HEK293T (cell line): ENCODE results near the gene RRAS2.

ENCODE experiments used
- CTCF ChIA-PET: fragments of 350-600 bp; formaldehyde crosslinking; extraction: SDS; loops from one replicate; lab custom pipeline; 2021; ENCODE audit warnings: antibody characterized with exemption, inconsistent platforms; lab: Yijun Ruan, JAX
- POLR2A ChIA-PET: fragments of 350-600 bp; formaldehyde crosslinking; extraction: SDS; loops from one replicate; lab custom pipeline; 2020; ENCODE audit warnings: antibody characterized with exemption, inconsistent platforms; lab: Yijun Ruan, JAX
- DNase-seq: peaks from one replicate; pipeline ENCODE4 v3.0.0; 2012; ENCODE audit warnings: mixed read lengths; ENCODE audit errors: extremely low spot score
- ARNT ChIP-seq: fragments of 450-650 bp; IDR thresholded peaks from 2 replicates; pipeline ENCODE4 v1.6.1; 2017; ENCODE audit warnings: mild to moderate bottlenecking
- BHLHE40 ChIP-seq: fragments of 450-650 bp; IDR thresholded peaks from 2 replicates; pipeline ENCODE4 v1.6.1; 2016; ENCODE audit warnings: mild to moderate bottlenecking, moderate library complexity, borderline replicate concordance
- CTBP1 ChIP-seq: fragments of 450-650 bp; IDR thresholded peaks from 2 replicates; pipeline ENCODE4 v1.6.1; 2016; ENCODE audit warnings: borderline replicate concordance
- ELF4 ChIP-seq: fragments of 450-650 bp; IDR thresholded peaks from 2 replicates; pipeline ENCODE4 v1.6.1; 2017; ENCODE audit warnings: antibody characterized with exemption
- FOXA1 ChIP-seq: fragments of 450-650 bp; IDR thresholded peaks from 2 replicates; pipeline ENCODE4 v1.6.1; 2016; ENCODE audit warnings: mild to moderate bottlenecking
- FOXK2 ChIP-seq: fragments of 450-650 bp; IDR thresholded peaks from 2 replicates; pipeline ENCODE4 v1.6.1; 2016; ENCODE audit warnings: mild to moderate bottlenecking
- FOXM1 ChIP-seq: fragments of 450-650 bp; IDR thresholded peaks from 2 replicates; pipeline ENCODE4 v1.6.1; 2017; ENCODE audit warnings: mild to moderate bottlenecking, borderline replicate concordance
- HDGF ChIP-seq: fragments of 450-650 bp; IDR thresholded peaks from 2 replicates; pipeline ENCODE4 v1.6.1; 2017; ENCODE audit warnings: antibody characterized with exemption, borderline replicate concordance
- L3MBTL2 ChIP-seq: fragments of 450-650 bp; conservative IDR thresholded peaks from 2 replicates; pipeline ENCODE4 v1.6.1; 2016; ENCODE audit warnings: mild to moderate bottlenecking
- LEF1 ChIP-seq: fragments of 450-650 bp; IDR thresholded peaks from 2 replicates; pipeline ENCODE4 v1.6.1; 2017; ENCODE audit warnings: mild to moderate bottlenecking, borderline replicate concordance
- NFRKB ChIP-seq: fragments of 450-650 bp; IDR thresholded peaks from 2 replicates; pipeline ENCODE4 v1.6.1; 2016; ENCODE audit warnings: mild to moderate bottlenecking, moderate library complexity
- PKNOX1 ChIP-seq: fragments of 450-650 bp; IDR thresholded peaks from 2 replicates; pipeline ENCODE4 v1.6.1; 2016
- SP1 ChIP-seq: fragments of 450-650 bp; IDR thresholded peaks from 2 replicates; pipeline ENCODE4 v1.6.1; 2017
- SUZ12 ChIP-seq: fragments of 450-650 bp; IDR thresholded peaks from 2 replicates; pipeline ENCODE4 v1.6.1; 2016; ENCODE audit warnings: mild to moderate bottlenecking
- TARDBP ChIP-seq: fragments of 450-650 bp; IDR thresholded peaks from 2 replicates; pipeline ENCODE4 v1.6.1; 2016
- ZNF384 ChIP-seq: fragments of 450-650 bp; IDR thresholded peaks from 2 replicates; pipeline ENCODE4 v1.6.1; 2016

The RRAS2 gene

GRCh38 chr11:14275076-14275475 lies 83.9 kb downstream of the RRAS2 start:
- TF ChIP-seq FOXK2 (no peak), FOXM1 (no peak), ELF4 (no peak), BHLHE40 (no peak), NFRKB (no peak), SP1 (no peak), HDGF (no peak), PKNOX1 (no peak), ZNF384 (no peak), TARDBP (no peak), SUZ12 (no peak), ARNT (no peak), FOXA1 (no peak), L3MBTL2 (no peak), CTBP1 (no peak)
- DNase-seq, result no peak
- ChIA-PET POLR2A (no interaction called here), CTCF (interaction anchor here (0.7 kb wide), 1 partner anchor 25 kb away, joined by 3 read pairs; no protein-coding TSS in a partner anchor)

GRCh38 chr11:14273895-14274294 lies 85.1 kb downstream of the RRAS2 start:
- POLR2A ChIA-PET, result no interaction called here

GRCh38 chr11:14270690-14271542 lies 88.1 kb downstream of the RRAS2 start:
- no peak for DNase-seq
- CTCF ChIA-PET, result no interaction called here

More at GRCh38 chr11:14273895-14274294, 85.1 kb downstream of the RRAS2 start:
- DNase-seq, result no peak
- CTCF ChIA-PET, result no interaction called here
- TF ChIP-seq BHLHE40 (no peak), FOXA1 (no peak), ZNF384 (no peak), PKNOX1 (no peak), CTBP1 (no peak), FOXM1 (no peak), SUZ12 (no peak), ELF4 (no peak), SP1 (no peak), HDGF (no peak), ARNT (no peak), TARDBP (no peak), LEF1 (no peak), L3MBTL2 (no peak), FOXK2 (no peak), NFRKB (no peak)

GRCh38 chr11:14269692-14270573 lies 89.0 kb downstream of the RRAS2 start:
- no peak for TF ChIP-seq BHLHE40
- no peak for TF ChIP-seq FOXK2
- no peak for TF ChIP-seq CTBP1
- TF ChIP-seq NFRKB, result no peak
- no peak for TF ChIP-seq HDGF
- no peak for TF ChIP-seq SP1
- ChIA-PET POLR2A (no interaction called here), CTCF (no interaction called here)
- no peak for DNase-seq

More at GRCh38 chr11:14270690-14271542, 88.1 kb downstream of the RRAS2 start:
- no peak for TF ChIP-seq FOXK2
- no peak for TF ChIP-seq TARDBP
- no peak for TF ChIP-seq ARNT
- TF ChIP-seq ELF4, result no peak
- TF ChIP-seq LEF1, result no peak
- POLR2A ChIA-PET, result no interaction called here

GRCh38 chr11:14267861-14268635 lies 90.9 kb downstream of the RRAS2 start:
- TF ChIP-seq LEF1 (no peak), TARDBP (no peak), SP1 (no peak), HDGF (no peak), FOXA1 (no peak), FOXM1 (no peak), ELF4 (no peak)
- ChIA-PET POLR2A (no interaction called here), CTCF (no interaction called here)
- no peak for DNase-seq

- no peak for TF ChIP-seq BHLHE40
- ChIA-PET POLR2A (no interaction called here), CTCF (no interaction called here)
- no peak for DNase-seq
These were observed 92.4 kb downstream of the RRAS2 start for GRCh38 chr11:14266622-14267021.
